Activated naive CD8-positive, alpha-beta T cell treated with anti-CD3 and anti-CD28 coated beads, Interleukin-2, amount 50 U/mL, for 16 hours (primary cell): ENCODE results near the gene SYNJ1.
"Not testable (repeated sequence)": the region's sequence is repeated elsewhere in the genome, so short reads cannot be mapped to it uniquely, and the experiment has no call there.

Source experiments
- DNase-seq: peaks from one replicate; pipeline ENCODE4 v3.0.0-alpha.2; 2020; ENCODE audit warnings: low read depth, low spot score

The SYNJ1 gene

GRCh38 chr21:32612075-32612998 is 115.5 kb downstream of the SYNJ1 start, which contains the start of gene CFAP298:
Gene CFAP298, minus strand, starts transcription at chr21:32612377. Its CDS starts 134 bp downstream, at chr21:32612243.
- peak; percentile 71 for DNase-seq

GRCh38 chr21:32611471-32611997 is 116.3 kb downstream of the SYNJ1 start:
- no peak for DNase-seq

- DNase-seq, result not testable (repeated sequence)
Measured at GRCh38 chr21:32610940-32611339, 116.9 kb downstream of the SYNJ1 start.

- no peak for DNase-seq
Measured at GRCh38 chr21:32608851-32609250, 119.0 kb downstream of the SYNJ1 start.

GRCh38 chr21:32605469-32605868 is 122.3 kb downstream of the SYNJ1 start:
- DNase-seq, result no peak

GRCh38 chr21:32604464-32604863 is 123.3 kb downstream of the SYNJ1 start:
- no peak for DNase-seq

GRCh38 chr21:32603131-32603530 is 124.7 kb downstream of the SYNJ1 start:
- DNase-seq, result no peak

- DNase-seq, result no peak
Measured at GRCh38 chr21:32602099-32602498, 125.7 kb downstream of the SYNJ1 start.

GRCh38 chr21:32599526-32599925 is 128.3 kb downstream of the SYNJ1 start:
- no peak for DNase-seq

GRCh38 chr21:32599091-32599490 is 128.7 kb downstream of the SYNJ1 start:
- no peak for DNase-seq

GRCh38 chr21:32597205-32597604 is 130.6 kb downstream of the SYNJ1 start:
- no peak for DNase-seq

- no peak for DNase-seq
Measured at GRCh38 chr21:32595431-32595830, 132.4 kb downstream of the SYNJ1 start.

- DNase-seq, result no peak
Measured at GRCh38 chr21:32593690-32594089, 134.1 kb downstream of the SYNJ1 start.

- DNase-seq, result no peak
Measured at GRCh38 chr21:32592929-32593502, 134.8 kb downstream of the SYNJ1 start.

- DNase-seq, result no peak
Measured at GRCh38 chr21:32590130-32590529, 137.7 kb downstream of the SYNJ1 start.

GRCh38 chr21:32587651-32588050 is 140.2 kb downstream of the SYNJ1 start:
- no peak for DNase-seq

GRCh38 chr21:32587120-32587519 is 140.7 kb downstream of the SYNJ1 start:
- no peak for DNase-seq

- no peak for DNase-seq
Measured at GRCh38 chr21:32585970-32586369, 141.8 kb downstream of the SYNJ1 start.

- DNase-seq, result no peak
Measured at GRCh38 chr21:32585042-32585710, 142.6 kb downstream of the SYNJ1 start, which contains the start of gene TCP10L. Gene TCP10L, minus strand, starts transcription at chr21:32585523. Its CDS starts 1,219 bp downstream, at chr21:32584304.

GRCh38 chr21:32584472-32584871 is 143.3 kb downstream of the SYNJ1 start:
- no peak for DNase-seq

GRCh38 chr21:32581732-32582131 is 146.1 kb downstream of the SYNJ1 start:
- no peak for DNase-seq

- DNase-seq, result no peak
Measured at GRCh38 chr21:32580949-32581348, 146.9 kb downstream of the SYNJ1 start.
